AG10803 (cell line): ENCODE data around the gene RACGAP1.

Source experiments
- DNase-seq: peaks from one replicate; pipeline ENCODE4 v3.0.0; 2010; ENCODE audit warnings: low read depth
- H3K4me3 ChIP-seq: 2 replicates; pipeline ENCODE4 v1.5.1; 2011; ENCODE audit warnings: mild to moderate bottlenecking, low read length, control low read depth
- TF ChIP-seq, protein P1 (sequence below): conservative IDR thresholded peaks from 2 replicates; pipeline ENCODE4 v1.5.1; 2011; ENCODE audit warnings: mild to moderate bottlenecking, low read length, control low read depth, inconsistent platforms

RACGAP1 gene

GRCh38 chr12:50069069-50069468 lies 43.8 kb upstream of the RACGAP1 start:
- TF ChIP-seq, protein P1, sequence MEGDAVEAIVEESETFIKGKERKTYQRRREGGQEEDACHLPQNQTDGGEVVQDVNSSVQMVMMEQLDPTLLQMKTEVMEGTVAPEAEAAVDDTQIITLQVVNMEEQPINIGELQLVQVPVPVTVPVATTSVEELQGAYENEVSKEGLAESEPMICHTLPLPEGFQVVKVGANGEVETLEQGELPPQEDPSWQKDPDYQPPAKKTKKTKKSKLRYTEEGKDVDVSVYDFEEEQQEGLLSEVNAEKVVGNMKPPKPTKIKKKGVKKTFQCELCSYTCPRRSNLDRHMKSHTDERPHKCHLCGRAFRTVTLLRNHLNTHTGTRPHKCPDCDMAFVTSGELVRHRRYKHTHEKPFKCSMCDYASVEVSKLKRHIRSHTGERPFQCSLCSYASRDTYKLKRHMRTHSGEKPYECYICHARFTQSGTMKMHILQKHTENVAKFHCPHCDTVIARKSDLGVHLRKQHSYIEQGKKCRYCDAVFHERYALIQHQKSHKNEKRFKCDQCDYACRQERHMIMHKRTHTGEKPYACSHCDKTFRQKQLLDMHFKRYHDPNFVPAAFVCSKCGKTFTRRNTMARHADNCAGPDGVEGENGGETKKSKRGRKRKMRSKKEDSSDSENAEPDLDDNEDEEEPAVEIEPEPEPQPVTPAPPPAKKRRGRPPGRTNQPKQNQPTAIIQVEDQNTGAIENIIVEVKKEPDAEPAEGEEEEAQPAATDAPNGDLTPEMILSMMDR, result no peak
- no peak overlapping the region for H3K4me3 ChIP-seq
- DNase-seq, result no peak

DNA sequence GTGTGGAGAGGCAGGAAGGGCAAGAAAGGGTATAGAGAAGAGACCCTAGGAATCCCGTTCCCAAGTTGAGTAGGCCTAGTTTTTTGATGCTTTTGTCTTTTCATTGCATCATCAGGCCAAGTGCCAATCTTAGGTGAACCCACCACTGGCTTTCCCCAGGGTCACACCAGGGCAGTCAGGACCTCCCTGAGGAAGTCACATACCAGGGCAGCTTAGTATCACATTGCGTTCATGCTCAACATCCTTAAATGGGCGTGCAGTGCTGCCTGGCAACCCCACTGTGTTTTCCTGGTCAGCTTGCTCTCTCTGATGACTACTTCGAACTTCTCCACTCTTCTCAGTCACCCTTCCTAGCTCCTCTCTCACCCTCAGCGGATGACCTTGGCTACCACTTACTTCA lies 41.1 kb upstream of the RACGAP1 start:
- TF ChIP-seq, protein P1, result no peak
- H3K4me3 ChIP-seq, result no peak overlapping the region
- peak; percentile 92 for DNase-seq

DNA sequence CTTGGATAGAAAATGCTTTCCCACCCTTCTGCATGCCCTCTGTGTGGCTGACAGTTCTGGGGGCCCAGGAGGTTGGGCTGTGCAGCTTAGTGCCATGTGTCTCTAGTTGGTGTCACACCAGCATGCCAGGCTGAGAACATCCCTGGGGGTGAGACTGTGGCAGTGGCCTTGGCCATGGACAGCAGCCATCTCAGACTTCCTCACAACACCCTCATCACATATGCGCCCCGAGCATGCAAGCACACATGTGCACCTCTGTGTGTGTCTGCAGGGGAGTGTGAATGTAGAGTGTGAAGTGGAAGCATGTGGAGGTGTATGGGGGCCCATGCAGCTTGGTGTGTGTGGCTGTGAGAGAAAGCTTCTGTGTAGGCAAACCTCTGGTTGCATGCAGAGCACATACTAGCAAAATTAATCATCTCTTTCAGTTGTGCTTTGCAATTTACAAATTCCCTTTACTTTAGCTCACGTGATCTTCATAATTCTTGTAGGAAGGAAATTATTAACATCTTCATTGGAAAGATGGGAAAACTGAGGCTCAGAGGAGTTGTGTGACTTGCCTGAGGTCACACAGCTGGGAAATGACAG lies 40.5 kb upstream of the RACGAP1 start:
- TF ChIP-seq, protein P1, result no peak
- H3K4me3 ChIP-seq, result no peak overlapping the region
- DNase-seq, result peak; percentile 32

DNA sequence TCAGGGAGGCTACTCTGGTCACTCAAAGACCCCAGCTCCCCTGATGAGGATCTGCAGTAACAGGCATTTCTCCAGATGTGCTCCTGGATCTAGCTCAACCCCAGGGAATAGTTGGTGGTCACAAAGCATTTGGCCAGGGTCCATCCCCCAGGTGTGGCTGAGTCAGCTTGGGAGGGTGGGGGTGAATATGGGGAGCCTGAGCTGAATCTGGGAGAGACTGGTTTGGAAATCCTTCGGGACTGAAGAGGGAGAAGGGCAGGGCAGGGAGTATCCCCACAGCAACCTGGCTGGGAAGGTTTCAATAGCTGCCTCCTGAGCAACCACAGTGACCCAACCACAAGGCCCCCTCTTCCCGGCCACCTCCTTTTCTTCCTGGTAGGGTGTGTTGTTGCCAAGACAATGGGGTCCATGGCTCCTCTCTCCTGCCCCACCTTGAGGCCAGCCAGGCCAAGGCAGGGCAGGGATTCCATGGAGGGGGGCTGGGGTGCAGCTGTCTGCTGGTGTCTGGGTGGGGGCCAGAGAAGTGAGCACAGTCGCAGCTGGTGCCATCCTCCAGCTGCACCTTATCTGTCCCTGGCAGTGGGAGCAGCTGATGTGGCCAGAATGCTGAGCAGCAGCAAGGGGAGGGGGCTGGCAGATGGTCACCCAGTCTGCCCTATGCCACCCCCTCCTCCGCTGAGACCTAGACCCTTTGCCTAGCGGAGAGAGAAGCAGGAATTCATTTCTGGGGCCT lies 37.6 kb upstream of the RACGAP1 start:
- DNase-seq, result no peak
- H3K4me3 ChIP-seq, result no peak overlapping the region
- TF ChIP-seq, protein P1, result no peak

- no peak overlapping the region for H3K4me3 ChIP-seq
- DNase-seq, result peak; percentile 50
- TF ChIP-seq, protein P1, result no peak
Measured at GRCh38 chr12:50061946-50062686, 36.8 kb upstream of the RACGAP1 start.

GRCh38 chr12:50061171-50061570 lies 35.9 kb upstream of the RACGAP1 start:
- TF ChIP-seq, protein P1, result no peak
- H3K4me3 ChIP-seq, result no peak overlapping the region
- DNase-seq, result no peak
